Neutrophil (primary cell): ENCODE results near the gene HES4.

ENCODE experiments used
- H3K27ac ChIP-seq: fragments of 200-600 bp; sonication (generic); 2 replicates; pipeline ENCODE4 v1.5.1; 2016; ENCODE audit warnings: mild to moderate bottlenecking, moderate library complexity
- H3K27me3 ChIP-seq: fragments of 200-600 bp; sonication (generic); 2 replicates; pipeline ENCODE4 v1.6.0; 2016; ENCODE audit warnings: mild to moderate bottlenecking
- H3K36me3 ChIP-seq: fragments of 200-600 bp; sonication (generic); 2 replicates; pipeline ENCODE4 v1.5.1; 2017
- H3K4me1 ChIP-seq, 2 experiments: fragments of 200-600 bp in 1 of 2; sonication (generic) in 1 of 2; 1 replicate in 1 of 2; 2 replicates in 1 of 2; pipeline versions ENCODE4 v1.5.1 to v1.6.1; 2013 to 2016; ENCODE audit warnings: low read depth in 1 of 2, low read length in 1 of 2, mild to moderate bottlenecking in 1 of 2, moderate library complexity in 1 of 2; ENCODE audit not compliant: control insufficient read depth in 1 of 2, insufficient read depth in 1 of 2
- H3K4me3 ChIP-seq, 2 experiments: fragments of 200-600 bp in 1 of 2; sonication (generic) in 1 of 2; 1 replicate in 1 of 2; 2 replicates in 1 of 2; pipeline ENCODE4 v1.5.1; 2013 to 2016; ENCODE audit warnings: low read depth in 1 of 2, low read length in 1 of 2, mild to moderate bottlenecking in 1 of 2, moderate library complexity in 1 of 2
- H3K9me3 ChIP-seq: fragments of 200-600 bp; sonication (generic); 2 replicates; pipeline ENCODE4 v1.5.1; 2016
- CTCF ChIP-seq: fragments of 200-600 bp; sonication (generic); IDR thresholded peaks from 2 replicates; pipeline ENCODE4 v1.5.1; 2016; ENCODE audit warnings: antibody characterized with exemption

The HES4 gene

GRCh38 chr1:1042835-1043234, 42.9 kb upstream of the HES4 start:
- Histone ChIP-seq H3K36me3 (no peaks in the 10 kb centered on the region), H3K4me1 (peaks cover 7 to 8% of the 10 kb centered on the region in 2 experiments), H3K4me3 (no peak overlapping the region), H3K27ac (no peak overlapping the region), H3K9me3 (no peaks in the 10 kb centered on the region), H3K27me3 (peaks cover 58% of the 10 kb centered on the region)
- TF ChIP-seq CTCF, result no peak

- Histone ChIP-seq H3K27me3 (peaks cover 66% of the 10 kb centered on the region), H3K9me3 (no peaks in the 10 kb centered on the region), H3K36me3 (no peaks in the 10 kb centered on the region), H3K4me1 (peaks cover 7 to 8% of the 10 kb centered on the region in 2 experiments), H3K4me3 (no peak overlapping the region), H3K27ac (no peak overlapping the region)
- TF ChIP-seq CTCF, result no peak
These were observed 42.0 kb upstream of the HES4 start for GRCh38 chr1:1041873-1042272.

GRCh38 chr1:1041092-1041523, 41.2 kb upstream of the HES4 start:
- peaks cover 71% of the 10 kb centered on the region for H3K27me3 ChIP-seq

GRCh38 chr1:1040004-1040991, 40.4 kb upstream of the HES4 start:
- Histone ChIP-seq H3K4me1 (peaks cover 7 to 8% of the 10 kb centered on the region in 2 experiments), H3K9me3 (no peaks in the 10 kb centered on the region), H3K27me3 (peaks cover 79% of the 10 kb centered on the region), H3K4me3 (no peak overlapping the region), H3K27ac (no peak overlapping the region), H3K36me3 (no peaks in the 10 kb centered on the region)
- no peak for TF ChIP-seq CTCF

More at GRCh38 chr1:1041092-1041523, 41.2 kb upstream of the HES4 start:
- Histone ChIP-seq H3K4me1 (peaks cover 7 to 8% of the 10 kb centered on the region in 2 experiments), H3K9me3 (no peaks in the 10 kb centered on the region), H3K4me3 (no peak overlapping the region), H3K27ac (no peak overlapping the region), H3K36me3 (no peaks in the 10 kb centered on the region)
- no peak for TF ChIP-seq CTCF

GRCh38 chr1:1039145-1039910, 39.4 kb upstream of the HES4 start:
- no peak overlapping the region for H3K4me3 ChIP-seq
- peaks cover 89% of the 10 kb centered on the region for H3K27me3 ChIP-seq
- no peaks in the 10 kb centered on the region for H3K36me3 ChIP-seq
- H3K27ac ChIP-seq, result no peak overlapping the region
- H3K9me3 ChIP-seq, result no peaks in the 10 kb centered on the region
- TF ChIP-seq CTCF, result no peak
- H3K4me1 ChIP-seq, result peaks cover 7 to 8% of the 10 kb centered on the region in 2 experiments
